HCT116 (cell line): ENCODE results near the gene SLCO6A1. TPM values are rescaled to one million over a fixed set of nuclear protein-coding genes. Genes with fewer than 3 reads are reported as not detected.

Experiments
- ATAC-seq: fragments of 200-7000 bp; cut with Tn5 transposase; 2 replicates; pipeline ENCODE4 v1.9.1; 2020; ENCODE audit warnings: mild to moderate bottlenecking, moderate library complexity
- BruUV-seq: library from RNA; stranded (reverse); fragments of 400-500 nt; replicated peaks from 2 replicates; lab custom pipeline; 2021; lab: Mats Ljungman, UMichigan
- CTCF ChIA-PET: fragments of 300-600 bp; sonication (Branson Sonifier 250); formaldehyde crosslinking; loops from one replicate; lab custom pipeline; 2021; ENCODE audit warnings: antibody characterized with exemption; lab: Charles Lee
- POLR2A ChIA-PET: fragments of 300-600, 350-600 bp; sonication (Branson Sonifier 250); formaldehyde crosslinking; loops from one replicate; lab custom pipeline; 2021; ENCODE audit warnings: antibody characterized with exemption; lab: Charles Lee
- RAD21 ChIA-PET, 2 experiments: fragments of 300-600 bp; sonication (Branson Sonifier 250); formaldehyde crosslinking; loops; one replicate each; lab custom pipeline; 2023; ENCODE audit warnings: low total read pairs in 2 of 2; ENCODE audit not compliant: uncharacterized antibody in 2 of 2, unreplicated experiment in 2 of 2, low non-redundant PET in 1 of 2; lab: Charles Lee
- DNase-seq: peaks from one replicate; pipeline ENCODE4 v3.0.0-alpha.2; 2010; ENCODE audit warnings: low read depth, low spot score
- H2AFZ ChIP-seq: fragments of 200-600 bp; shearing (Covaris generic), sonication (generic); 2 replicates; pipeline ENCODE4 v1.6.1; 2017; ENCODE audit warnings: low read depth, mixed run types, mixed read lengths, antibody characterized with exemption, low read length; ENCODE audit not compliant: poor library complexity, severe bottlenecking
- H3K27ac ChIP-seq: 2 replicates; pipeline ENCODE4 v1.5.1; 2012; ENCODE audit warnings: low read depth, low read length
- H3K27me3 ChIP-seq: fragments of 200-600 bp; sonication (generic); 2 replicates; pipeline ENCODE4 v1.6.1; 2016; ENCODE audit warnings: mixed run types, low read length, mixed read lengths; ENCODE audit not compliant: insufficient read depth
- H3K36me3 ChIP-seq, 2 experiments: fragments of 200-500 bp in 1 of 2; fragments of 200-600 bp in 1 of 2; sonication (Bioruptor generic) in 1 of 2; sonication (generic) in 1 of 2; 2 replicates each; pipeline versions ENCODE4 v1.5.1 to v1.6.1; 2014 to 2016; ENCODE audit warnings: low read length in 2 of 2, inconsistent platforms in 1 of 2, mixed read lengths in 1 of 2, mixed run types in 1 of 2; ENCODE audit not compliant: insufficient read depth in 2 of 2, control insufficient read depth in 1 of 2
- H3K4me1 ChIP-seq, 2 experiments: fragments of 200-600 bp in 1 of 2; sonication (generic) in 1 of 2; 2 replicates each; pipeline versions ENCODE4 v1.5.1 to v1.6.1; 2012 to 2017; ENCODE audit warnings: low read length in 2 of 2, inconsistent platforms in 1 of 2, mild to moderate bottlenecking in 1 of 2, mixed read lengths in 1 of 2, mixed run types in 1 of 2, moderate library complexity in 1 of 2; ENCODE audit not compliant: insufficient read depth in 2 of 2, control insufficient read depth in 1 of 2
- H3K4me2 ChIP-seq: fragments of 200-600 bp; sonication (generic); 2 replicates; pipeline ENCODE4 v1.6.1; 2017; ENCODE audit warnings: mixed run types, low read length, mixed read lengths
- H3K4me3 ChIP-seq, 2 experiments: fragments of 200-600 bp in 1 of 2; sonication (generic) in 1 of 2; replicated peaks in 1 of 2; 2 replicates each; pipeline ENCODE4 v1.5.1; 2011 to 2016; ENCODE audit warnings: low read length in 2 of 2, control low read depth in 1 of 2, low read depth in 1 of 2, mild to moderate bottlenecking in 1 of 2, mixed read lengths in 1 of 2, mixed run types in 1 of 2
- H3K79me2 ChIP-seq: fragments of 200-600 bp; sonication (generic); 2 replicates; pipeline ENCODE4 v1.6.1; 2017; ENCODE audit warnings: mild to moderate bottlenecking, mixed run types, low read length, moderate library complexity, mixed read lengths; ENCODE audit not compliant: insufficient read depth
- H3K9ac ChIP-seq: fragments of 200-600 bp; sonication (generic); 2 replicates; pipeline ENCODE4 v1.6.1; 2016; ENCODE audit warnings: low read length, mixed read lengths
- H3K9me2 ChIP-seq: fragments of 200-600 bp; sonication (generic), shearing (Covaris generic); 2 replicates; pipeline ENCODE4 v1.6.1; 2017; ENCODE audit warnings: mixed run types, mild to moderate bottlenecking, moderate library complexity; ENCODE audit not compliant: insufficient read depth
- H3K9me3 ChIP-seq, 2 experiments: fragments of 200-500 bp in 1 of 2; fragments of 200-600 bp in 1 of 2; sonication (Bioruptor generic) in 1 of 2; sonication (generic) in 1 of 2; 2 replicates each; pipeline ENCODE4 v1.6.1; 2014 to 2017; ENCODE audit warnings: low read length in 2 of 2, mixed read lengths in 2 of 2, inconsistent platforms in 1 of 2, low read depth in 1 of 2, mild to moderate bottlenecking in 1 of 2, mixed run types in 1 of 2, moderate library complexity in 1 of 2; ENCODE audit not compliant: control insufficient read depth in 1 of 2, insufficient read depth in 1 of 2
- H4K20me1 ChIP-seq: fragments of 200-600 bp; sonication (generic), shearing (Covaris generic); 2 replicates; pipeline ENCODE4 v1.6.1; 2017; ENCODE audit warnings: mixed run types, mild to moderate bottlenecking, moderate library complexity; ENCODE audit not compliant: insufficient read depth
- CBX3 ChIP-seq: IDR thresholded peaks from 2 replicates; pipeline ENCODE4 v1.6.1; 2012; ENCODE audit warnings: low read depth
- CEBPB ChIP-seq: IDR thresholded peaks from 2 replicates; pipeline ENCODE4 v1.6.1; 2012; ENCODE audit warnings: low read depth
- EGR1 ChIP-seq: IDR thresholded peaks from 2 replicates; pipeline ENCODE4 v1.6.1; 2012; ENCODE audit warnings: low read depth
- ELF1 ChIP-seq: IDR thresholded peaks from 2 replicates; pipeline ENCODE4 v1.6.1; 2012; ENCODE audit warnings: low read depth, borderline replicate concordance
- EZH2 ChIP-seq: fragments of 200-600 bp; sonication (generic); IDR thresholded peaks from 2 replicates; pipeline ENCODE4 v1.6.1; 2017; ENCODE audit warnings: antibody characterized with exemption, mixed run types
- JUND ChIP-seq: IDR thresholded peaks from 2 replicates; pipeline ENCODE4 v1.6.1; 2012
- POLR2A ChIP-seq: IDR thresholded peaks from 2 replicates; pipeline ENCODE4 v1.7.0; 2011; ENCODE audit warnings: borderline replicate concordance; ENCODE audit not compliant: insufficient read depth, insufficient read length; ENCODE audit errors: extremely low read depth
- RAD21 ChIP-seq: IDR thresholded peaks from 2 replicates; pipeline ENCODE4 v1.6.1; 2012; ENCODE audit warnings: low read depth, mild to moderate bottlenecking
- SP1 ChIP-seq: IDR thresholded peaks from 2 replicates; pipeline ENCODE4 v1.6.1; 2012; ENCODE audit warnings: low read depth
- SRF ChIP-seq: IDR thresholded peaks from 2 replicates; pipeline ENCODE4 v1.6.1; 2012; ENCODE audit warnings: low read depth
- YY1 ChIP-seq: IDR thresholded peaks from 2 replicates; pipeline ENCODE4 v1.6.1; 2011; ENCODE audit warnings: low read length, low read depth, moderate library complexity, mild to moderate bottlenecking; ENCODE audit not compliant: insufficient replicate concordance; ENCODE audit errors: extremely low read depth
- intact Hi-C: fragments of 100-400 bp; cut with micrococcal nuclease; formaldehyde crosslinking; loops from 2 replicates; pipeline ENCODE4 v1.10.0; 2022
- total RNA-seq: library from RNA; stranded (reverse); gene quantifications from one replicate; pipeline ENCODE4 v1.2.1, GENCODE V29; 2021; ENCODE audit not compliant: unreplicated experiment
- TF ChIP-seq, protein P1 (sequence below), 3 experiments: fragments of 200-600 bp in 1 of 3; sonication (generic) in 1 of 3; IDR thresholded peaks in 2 of 3; conservative IDR thresholded peaks in 1 of 3; 2 replicates each; pipeline ENCODE4 v1.5.1; 2012 to 2017; ENCODE audit warnings: low read depth in 2 of 3, low read length in 2 of 3, antibody characterized with exemption in 1 of 3, borderline replicate concordance in 1 of 3, control low read depth in 1 of 3, mild to moderate bottlenecking in 1 of 3, mixed read lengths in 1 of 3, mixed run types in 1 of 3, moderate library complexity in 1 of 3; ENCODE audit not compliant: insufficient read depth in 1 of 3
- TF ChIP-seq, protein P2 (sequence below): IDR thresholded peaks from 2 replicates; pipeline ENCODE4 v1.6.1; 2011; ENCODE audit warnings: mild to moderate bottlenecking, low read length, moderate library complexity; ENCODE audit not compliant: insufficient replicate concordance; ENCODE audit errors: extremely low read depth

SLCO6A1 gene
- total RNA-seq, 1 experiment from 2014 or later = 0.69 TPM

DNA sequence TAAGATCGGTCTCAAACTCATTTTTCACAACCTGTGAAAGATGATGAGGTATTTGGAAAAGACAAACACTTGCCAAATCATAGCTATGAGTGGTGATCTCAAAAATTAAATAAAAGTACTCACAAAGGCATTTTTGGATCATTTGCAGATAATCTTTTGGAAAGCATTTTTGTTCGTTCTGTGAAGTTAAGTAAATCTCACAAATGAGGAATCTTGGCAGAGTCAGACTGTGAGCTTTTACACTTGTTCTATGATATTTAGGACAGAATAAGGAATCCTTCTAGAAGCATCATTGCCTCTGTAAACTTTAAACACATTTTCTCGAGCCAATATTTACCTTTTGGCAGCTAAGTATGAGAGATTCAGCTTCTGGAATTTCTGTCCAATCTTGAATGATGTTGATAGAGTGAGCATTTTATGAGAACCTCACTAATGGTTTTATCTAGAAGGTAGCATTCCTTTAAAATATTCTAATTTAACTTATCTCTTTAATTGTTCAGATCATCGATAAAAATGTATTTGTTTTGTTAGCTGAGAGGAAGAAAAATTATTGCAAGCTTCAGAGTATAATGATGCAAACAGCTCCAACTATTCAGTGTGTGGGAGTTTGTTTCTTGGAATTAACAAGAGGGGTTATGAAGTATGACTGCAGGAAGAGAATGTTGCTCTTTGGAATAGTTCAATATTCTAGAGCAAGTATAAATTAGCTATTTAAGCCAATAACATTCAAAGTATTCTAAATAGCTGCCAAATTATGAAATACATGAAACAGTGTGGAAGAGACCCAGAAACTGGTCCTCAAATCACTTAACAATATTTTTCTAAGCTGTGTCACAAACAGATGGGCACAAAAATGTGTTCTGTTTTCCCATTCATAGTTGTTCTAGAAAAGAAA lies 48.6 kb upstream of the SLCO6A1 start:
- intact Hi-C loops = no loop called here
- Histone ChIP-seq H4K20me1 (no peaks in the 10 kb centered on the region), H3K9ac (no peak overlapping the region), H2AFZ (no peak overlapping the region), H3K9me3 (no peaks in the 10 kb centered on the region), H3K36me3 (no peaks in the 10 kb centered on the region), H3K27ac (no peak overlapping the region), H3K27me3 (no peaks in the 10 kb centered on the region), H3K79me2 (no peaks in the 10 kb centered on the region), H3K4me3 (no peak overlapping the region), H3K9me2 (no peaks in the 10 kb centered on the region), H3K4me2 (no peak overlapping the region), H3K4me1 (no peaks in the 10 kb centered on the region)
- no TSS peak for BruUV-seq
- TF ChIP-seq EZH2 (no peak), JUND (no peak), YY1 (no peak), EGR1 (no peak), CBX3 (no peak), SP1 (no peak), SRF (no peak), RAD21 (no peak), ELF1 (no peak), POLR2A (no peak), CEBPB (no peak)
- TF ChIP-seq, protein P1, sequence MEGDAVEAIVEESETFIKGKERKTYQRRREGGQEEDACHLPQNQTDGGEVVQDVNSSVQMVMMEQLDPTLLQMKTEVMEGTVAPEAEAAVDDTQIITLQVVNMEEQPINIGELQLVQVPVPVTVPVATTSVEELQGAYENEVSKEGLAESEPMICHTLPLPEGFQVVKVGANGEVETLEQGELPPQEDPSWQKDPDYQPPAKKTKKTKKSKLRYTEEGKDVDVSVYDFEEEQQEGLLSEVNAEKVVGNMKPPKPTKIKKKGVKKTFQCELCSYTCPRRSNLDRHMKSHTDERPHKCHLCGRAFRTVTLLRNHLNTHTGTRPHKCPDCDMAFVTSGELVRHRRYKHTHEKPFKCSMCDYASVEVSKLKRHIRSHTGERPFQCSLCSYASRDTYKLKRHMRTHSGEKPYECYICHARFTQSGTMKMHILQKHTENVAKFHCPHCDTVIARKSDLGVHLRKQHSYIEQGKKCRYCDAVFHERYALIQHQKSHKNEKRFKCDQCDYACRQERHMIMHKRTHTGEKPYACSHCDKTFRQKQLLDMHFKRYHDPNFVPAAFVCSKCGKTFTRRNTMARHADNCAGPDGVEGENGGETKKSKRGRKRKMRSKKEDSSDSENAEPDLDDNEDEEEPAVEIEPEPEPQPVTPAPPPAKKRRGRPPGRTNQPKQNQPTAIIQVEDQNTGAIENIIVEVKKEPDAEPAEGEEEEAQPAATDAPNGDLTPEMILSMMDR (IDR thresholded peaks at IDR 0.05 in 2 of 3, conservative IDR thresholded peaks at IDR 0.05 in 1 of 3; ENCODE audit: borderline replicate concordance in 1 of 3, insufficient read depth in 1 of 3, low read depth in 2 of 3, low read length in 2 of 3) = no peak
- TF ChIP-seq, protein P2, sequence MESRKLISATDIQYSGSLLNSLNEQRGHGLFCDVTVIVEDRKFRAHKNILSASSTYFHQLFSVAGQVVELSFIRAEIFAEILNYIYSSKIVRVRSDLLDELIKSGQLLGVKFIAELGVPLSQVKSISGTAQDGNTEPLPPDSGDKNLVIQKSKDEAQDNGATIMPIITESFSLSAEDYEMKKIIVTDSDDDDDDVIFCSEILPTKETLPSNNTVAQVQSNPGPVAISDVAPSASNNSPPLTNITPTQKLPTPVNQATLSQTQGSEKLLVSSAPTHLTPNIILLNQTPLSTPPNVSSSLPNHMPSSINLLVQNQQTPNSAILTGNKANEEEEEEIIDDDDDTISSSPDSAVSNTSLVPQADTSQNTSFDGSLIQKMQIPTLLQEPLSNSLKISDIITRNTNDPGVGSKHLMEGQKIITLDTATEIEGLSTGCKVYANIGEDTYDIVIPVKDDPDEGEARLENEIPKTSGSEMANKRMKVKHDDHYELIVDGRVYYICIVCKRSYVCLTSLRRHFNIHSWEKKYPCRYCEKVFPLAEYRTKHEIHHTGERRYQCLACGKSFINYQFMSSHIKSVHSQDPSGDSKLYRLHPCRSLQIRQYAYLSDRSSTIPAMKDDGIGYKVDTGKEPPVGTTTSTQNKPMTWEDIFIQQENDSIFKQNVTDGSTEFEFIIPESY = no peak
- ChIA-PET POLR2A (no interaction called here), RAD21 (interaction anchor here in 1 of 2 experiments (0.6 kb wide), 1 partner anchor 11 kb away, joined by 3 read pairs; no protein-coding TSS in a partner anchor), CTCF (interaction anchor here (1.5 kb wide), 1 partner anchor 11 kb away, joined by 6 read pairs; no protein-coding TSS in a partner anchor)
- no peak for ATAC-seq
- no peak for DNase-seq
